HepG2 (cell line): Measurements from ENCODE around the gene BATF2. TPM values are rescaled to one million over a fixed set of nuclear protein-coding genes. Genes with fewer than 3 reads are reported as not detected.

Source experiments
- CBX5 ChIP-seq: sonication (generic); formaldehyde crosslinking; IDR thresholded peaks from 2 replicates; pipeline ENCODE4 v1.4.0; 2020; ENCODE audit warnings: missing genetic modification reagents, borderline replicate concordance
- DNMT3B ChIP-seq: conservative IDR thresholded peaks from 2 replicates; pipeline ENCODE4 v1.6.1; 2016; ENCODE audit warnings: missing biosample characterization, control low read depth
- MIER2 ChIP-seq: IDR thresholded peaks from 2 replicates; pipeline ENCODE4 v1.6.1; 2016; ENCODE audit warnings: missing biosample characterization, missing genetic modification reagents
- PHB2 ChIP-seq: fragments of 450-650 bp; IDR thresholded peaks from 2 replicates; pipeline ENCODE4 v1.6.1; 2018; ENCODE audit not compliant: partially characterized antibody
- PHF5A ChIP-seq: IDR thresholded peaks from one replicate; pipeline ENCODE4 v1.6.1; 2018; ENCODE audit warnings: low read depth, missing genetic modification reagents; ENCODE audit not compliant: unreplicated experiment
- RELA ChIP-seq: sonication (generic); formaldehyde crosslinking; IDR thresholded peaks from 2 replicates; pipeline ENCODE4 v1.4.0; 2020; ENCODE audit warnings: missing genetic modification reagents
- ZNF468 ChIP-seq: sonication (generic); formaldehyde crosslinking; IDR thresholded peaks from 2 replicates; pipeline ENCODE4 v1.8.0; 2022; ENCODE audit warnings: mild to moderate bottlenecking, moderate library complexity, missing genetic modification reagents
- ZNF75D ChIP-seq: sonication (generic); formaldehyde crosslinking; IDR thresholded peaks from 2 replicates; pipeline ENCODE4 v1.8.1; 2023; ENCODE audit warnings: missing genetic modification reagents, mild to moderate bottlenecking, borderline replicate concordance
- polyA plus RNA-seq, 8 experiments: library from polyadenylated mRNA; depleted of rRNA in 3 of 8; stranded (reverse) in 7 of 8; unstranded in 1 of 8; fragments of >200 nt; fragmentation: Illumina TruSeq in 4 of 8; extraction: Trizol in 4 of 8; gene quantifications; 2 replicates each; pipeline versions ENCODE4 v1.2.1 to v1.2.3, GENCODE V29; 2011 to 2016; ENCODE audit warnings: low read depth in 4 of 8, missing spikeins in 1 of 8, mixed read lengths in 1 of 8; ENCODE audit not compliant: insufficient read depth in 1 of 8
- total RNA-seq, 5 experiments: library from RNA; depleted of rRNA; stranded (reverse); fragments of >200 nt; fragmentation: Illumina TruSeq; extraction: Trizol; gene quantifications; 2 replicates each; pipeline ENCODE4 v1.2.3, GENCODE V29; 2016; ENCODE audit warnings: low read depth in 1 of 5
- TF ChIP-seq, protein P1 (sequence below): sonication (generic); formaldehyde crosslinking; IDR thresholded peaks from one replicate; pipeline ENCODE4 v1.5.1; 2020; ENCODE audit warnings: mild to moderate bottlenecking, missing genetic modification reagents; ENCODE audit errors: not compliant biosample characterization
- TF ChIP-seq, protein P2 (sequence below): sonication (generic); formaldehyde crosslinking; IDR thresholded peaks from 2 replicates; pipeline ENCODE4 v1.4.0; 2020; ENCODE audit warnings: missing genetic modification reagents, mild to moderate bottlenecking, borderline replicate concordance
- TF ChIP-seq, protein P3 (sequence below): sonication (generic); formaldehyde crosslinking; IDR thresholded peaks from 2 replicates; pipeline ENCODE4 v1.8.0; 2022; ENCODE audit warnings: mild to moderate bottlenecking, missing genetic modification reagents; ENCODE audit not compliant: insufficient replicate concordance

Gene BATF2
- total and polyA plus RNA-seq, 2 of the 13 experiments (the other 11 are each of a cell fraction or from before 2014, with no cell fraction given) = 2.8 to 3.9 TPM

DNA sequence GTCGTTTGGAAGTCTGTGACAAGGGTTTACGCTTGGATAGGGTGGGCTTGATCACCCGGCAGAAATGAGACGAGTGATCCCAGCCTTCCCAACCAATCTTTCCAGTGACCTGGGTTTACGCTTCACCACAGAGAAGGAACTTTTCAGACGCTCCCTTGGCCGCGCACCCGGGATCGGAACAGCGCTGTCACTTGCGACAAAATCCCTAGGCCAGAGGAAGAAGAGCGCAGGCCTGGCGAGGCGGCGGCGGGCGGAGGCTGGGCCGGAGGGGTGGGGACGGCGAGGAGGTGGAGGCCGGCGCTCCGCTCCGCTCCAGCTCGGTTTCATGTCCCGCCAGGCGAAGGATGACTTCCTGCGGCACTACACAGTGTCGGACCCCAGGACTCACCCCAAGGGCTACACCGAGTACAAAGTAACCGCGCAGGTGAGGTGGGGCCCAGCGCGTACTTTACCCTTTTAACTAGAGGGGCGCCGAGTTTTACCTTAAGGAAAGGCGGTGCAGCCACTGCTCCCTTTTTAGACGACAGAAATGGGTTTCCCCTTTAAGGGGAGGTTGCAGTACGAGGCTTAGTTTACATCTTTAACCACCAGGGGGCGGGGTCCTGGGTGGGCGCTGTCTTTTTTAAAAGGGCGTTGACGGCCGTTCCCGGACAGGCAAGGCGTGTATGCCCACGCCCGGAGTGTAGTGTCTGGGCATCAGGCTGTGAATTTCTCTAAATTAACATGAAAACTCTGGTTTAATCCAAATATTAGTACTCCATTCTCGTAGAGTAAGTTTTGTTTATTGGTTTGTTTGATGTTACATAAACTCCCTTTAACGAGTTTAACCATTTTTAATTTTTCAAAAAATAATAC is 30.7 kb upstream of the BATF2 start, which contains the start of gene SNX15 (continued):
- TF ChIP-seq, protein P1, sequence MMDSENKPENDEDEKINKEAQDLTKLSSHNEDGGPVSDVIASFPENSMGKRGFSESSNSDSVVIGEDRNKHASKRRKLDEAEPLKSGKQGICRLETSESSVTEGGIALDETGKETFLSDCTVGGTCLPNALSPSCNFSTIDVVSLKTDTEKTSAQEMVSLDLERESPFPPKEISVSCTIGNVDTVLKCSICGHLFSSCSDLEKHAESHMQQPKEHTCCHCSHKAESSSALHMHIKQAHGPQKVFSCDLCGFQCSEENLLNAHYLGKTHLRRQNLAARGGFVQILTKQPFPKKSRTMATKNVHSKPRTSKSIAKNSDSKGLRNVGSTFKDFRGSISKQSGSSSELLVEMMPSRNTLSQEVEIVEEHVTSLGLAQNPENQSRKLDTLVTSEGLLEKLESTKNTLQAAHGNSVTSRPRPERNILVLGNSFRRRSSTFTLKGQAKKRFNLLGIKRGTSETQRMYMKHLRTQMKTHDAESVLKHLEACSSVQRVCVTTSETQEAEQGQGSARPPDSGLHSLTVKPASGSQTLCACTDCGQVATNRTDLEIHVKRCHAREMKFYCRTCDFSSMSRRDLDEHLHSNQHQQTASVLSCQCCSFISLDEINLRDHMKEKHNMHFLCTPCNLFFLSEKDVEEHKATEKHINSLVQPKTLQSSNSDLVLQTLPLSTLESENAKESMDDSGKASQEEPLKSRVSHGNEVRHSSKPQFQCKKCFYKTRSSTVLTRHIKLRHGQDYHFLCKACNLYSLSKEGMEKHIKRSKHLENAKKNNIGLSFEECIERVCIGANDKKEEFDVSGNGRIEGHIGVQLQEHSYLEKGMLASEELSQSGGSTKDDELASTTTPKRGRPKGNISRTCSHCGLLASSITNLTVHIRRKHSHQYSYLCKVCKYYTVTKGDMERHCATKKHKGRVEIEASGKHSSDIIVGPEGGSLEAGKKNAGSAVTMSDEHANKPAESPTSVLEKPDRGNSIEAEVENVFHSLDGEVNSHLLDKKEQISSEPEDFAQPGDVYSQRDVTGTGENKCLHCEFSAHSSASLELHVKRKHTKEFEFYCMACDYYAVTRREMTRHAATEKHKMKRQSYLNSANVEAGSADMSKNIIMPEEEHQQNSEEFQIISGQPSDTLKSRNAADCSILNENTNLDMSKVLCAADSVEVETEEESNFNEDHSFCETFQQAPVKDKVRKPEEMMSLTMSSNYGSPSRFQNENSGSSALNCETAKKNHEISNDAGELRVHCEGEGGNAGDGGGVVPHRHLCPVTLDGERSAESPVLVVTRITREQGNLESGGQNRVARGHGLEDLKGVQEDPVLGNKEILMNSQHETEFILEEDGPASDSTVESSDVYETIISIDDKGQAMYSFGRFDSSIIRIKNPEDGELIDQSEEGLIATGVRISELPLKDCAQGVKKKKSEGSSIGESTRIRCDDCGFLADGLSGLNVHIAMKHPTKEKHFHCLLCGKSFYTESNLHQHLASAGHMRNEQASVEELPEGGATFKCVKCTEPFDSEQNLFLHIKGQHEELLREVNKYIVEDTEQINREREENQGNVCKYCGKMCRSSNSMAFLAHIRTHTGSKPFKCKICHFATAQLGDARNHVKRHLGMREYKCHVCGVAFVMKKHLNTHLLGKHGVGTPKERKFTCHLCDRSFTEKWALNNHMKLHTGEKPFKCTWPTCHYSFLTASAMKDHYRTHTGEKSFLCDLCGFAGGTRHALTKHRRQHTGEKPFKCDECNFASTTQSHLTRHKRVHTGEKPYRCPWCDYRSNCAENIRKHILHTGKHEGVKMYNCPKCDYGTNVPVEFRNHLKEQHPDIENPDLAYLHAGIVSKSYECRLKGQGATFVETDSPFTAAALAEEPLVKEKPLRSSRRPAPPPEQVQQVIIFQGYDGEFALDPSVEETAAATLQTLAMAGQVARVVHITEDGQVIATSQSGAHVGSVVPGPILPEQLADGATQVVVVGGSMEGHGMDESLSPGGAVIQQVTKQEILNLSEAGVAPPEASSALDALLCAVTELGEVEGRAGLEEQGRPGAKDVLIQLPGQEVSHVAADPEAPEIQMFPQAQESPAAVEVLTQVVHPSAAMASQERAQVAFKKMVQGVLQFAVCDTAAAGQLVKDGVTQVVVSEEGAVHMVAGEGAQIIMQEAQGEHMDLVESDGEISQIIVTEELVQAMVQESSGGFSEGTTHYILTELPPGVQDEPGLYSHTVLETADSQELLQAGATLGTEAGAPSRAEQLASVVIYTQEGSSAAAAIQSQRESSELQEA (CRISPR knock-in tag) = peak; percentile 51
- TF ChIP-seq, protein P2, sequence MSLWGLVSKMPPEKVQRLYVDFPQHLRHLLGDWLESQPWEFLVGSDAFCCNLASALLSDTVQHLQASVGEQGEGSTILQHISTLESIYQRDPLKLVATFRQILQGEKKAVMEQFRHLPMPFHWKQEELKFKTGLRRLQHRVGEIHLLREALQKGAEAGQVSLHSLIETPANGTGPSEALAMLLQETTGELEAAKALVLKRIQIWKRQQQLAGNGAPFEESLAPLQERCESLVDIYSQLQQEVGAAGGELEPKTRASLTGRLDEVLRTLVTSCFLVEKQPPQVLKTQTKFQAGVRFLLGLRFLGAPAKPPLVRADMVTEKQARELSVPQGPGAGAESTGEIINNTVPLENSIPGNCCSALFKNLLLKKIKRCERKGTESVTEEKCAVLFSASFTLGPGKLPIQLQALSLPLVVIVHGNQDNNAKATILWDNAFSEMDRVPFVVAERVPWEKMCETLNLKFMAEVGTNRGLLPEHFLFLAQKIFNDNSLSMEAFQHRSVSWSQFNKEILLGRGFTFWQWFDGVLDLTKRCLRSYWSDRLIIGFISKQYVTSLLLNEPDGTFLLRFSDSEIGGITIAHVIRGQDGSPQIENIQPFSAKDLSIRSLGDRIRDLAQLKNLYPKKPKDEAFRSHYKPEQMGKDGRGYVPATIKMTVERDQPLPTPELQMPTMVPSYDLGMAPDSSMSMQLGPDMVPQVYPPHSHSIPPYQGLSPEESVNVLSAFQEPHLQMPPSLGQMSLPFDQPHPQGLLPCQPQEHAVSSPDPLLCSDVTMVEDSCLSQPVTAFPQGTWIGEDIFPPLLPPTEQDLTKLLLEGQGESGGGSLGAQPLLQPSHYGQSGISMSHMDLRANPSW = 0 out of 2 replicates have a peak, but pooled peaks have one; percentile 42
- TF ChIP-seq RELA (CRISPR knock-in tag) (no peak), PHF5A (CRISPR knock-in tag) (no peak), DNMT3B (no peak), ZNF75D (CRISPR knock-in tag) (no peak), MIER2 (CRISPR knock-in tag) (no peak), PHB2 (no peak), ZNF468 (no peak), CBX5 (CRISPR knock-in tag) (no peak)
- TF ChIP-seq, protein P3, sequence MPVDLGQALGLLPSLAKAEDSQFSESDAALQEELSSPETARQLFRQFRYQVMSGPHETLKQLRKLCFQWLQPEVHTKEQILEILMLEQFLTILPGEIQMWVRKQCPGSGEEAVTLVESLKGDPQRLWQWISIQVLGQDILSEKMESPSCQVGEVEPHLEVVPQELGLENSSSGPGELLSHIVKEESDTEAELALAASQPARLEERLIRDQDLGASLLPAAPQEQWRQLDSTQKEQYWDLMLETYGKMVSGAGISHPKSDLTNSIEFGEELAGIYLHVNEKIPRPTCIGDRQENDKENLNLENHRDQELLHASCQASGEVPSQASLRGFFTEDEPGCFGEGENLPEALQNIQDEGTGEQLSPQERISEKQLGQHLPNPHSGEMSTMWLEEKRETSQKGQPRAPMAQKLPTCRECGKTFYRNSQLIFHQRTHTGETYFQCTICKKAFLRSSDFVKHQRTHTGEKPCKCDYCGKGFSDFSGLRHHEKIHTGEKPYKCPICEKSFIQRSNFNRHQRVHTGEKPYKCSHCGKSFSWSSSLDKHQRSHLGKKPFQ (CRISPR knock-in tag) = peak; percentile 73
